Mammary epithelial cell (primary cell): ENCODE measurements around the gene INSYN2B.

Experiments used
- EZH2 ChIP-seq: IDR thresholded peaks from 2 replicates; pipeline ENCODE4 v1.6.1; 2012; ENCODE audit warnings: low read length, inconsistent platforms, borderline replicate concordance
- TF ChIP-seq, protein P1 (sequence below), 2 donors: IDR thresholded peaks in 1 of 2; conservative IDR thresholded peaks in 1 of 2; 2 replicates each; pipeline ENCODE4 v1.5.1; 2011 to 2012; ENCODE audit warnings: inconsistent platforms in 2 of 2, low read length in 2 of 2, mild to moderate bottlenecking in 2 of 2, control low read depth in 1 of 2, low read depth in 1 of 2; ENCODE audit not compliant: insufficient read depth in 1 of 2; ENCODE audit errors: extremely low read depth in 1 of 2

DNA sequence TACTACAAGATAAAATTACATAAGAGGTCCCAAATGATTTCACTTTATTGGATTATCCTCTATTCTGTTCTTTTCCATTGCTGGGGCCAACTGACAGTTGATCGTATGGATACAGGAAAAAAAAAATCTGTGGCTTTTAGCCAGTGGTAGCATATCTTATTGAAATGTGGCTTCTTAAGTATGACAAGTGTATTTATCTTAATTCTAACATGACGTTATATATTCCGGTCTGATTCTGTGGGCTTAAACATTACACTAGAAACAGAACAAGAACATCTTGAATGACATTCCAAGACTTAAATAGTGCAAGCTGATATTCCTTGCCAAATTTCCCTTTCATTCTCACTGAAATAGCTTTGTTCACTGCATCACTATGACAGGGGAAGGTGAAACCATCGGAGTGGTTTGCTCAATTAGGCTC, 117.9 kb downstream of the INSYN2B start:
- TF ChIP-seq, protein P1, sequence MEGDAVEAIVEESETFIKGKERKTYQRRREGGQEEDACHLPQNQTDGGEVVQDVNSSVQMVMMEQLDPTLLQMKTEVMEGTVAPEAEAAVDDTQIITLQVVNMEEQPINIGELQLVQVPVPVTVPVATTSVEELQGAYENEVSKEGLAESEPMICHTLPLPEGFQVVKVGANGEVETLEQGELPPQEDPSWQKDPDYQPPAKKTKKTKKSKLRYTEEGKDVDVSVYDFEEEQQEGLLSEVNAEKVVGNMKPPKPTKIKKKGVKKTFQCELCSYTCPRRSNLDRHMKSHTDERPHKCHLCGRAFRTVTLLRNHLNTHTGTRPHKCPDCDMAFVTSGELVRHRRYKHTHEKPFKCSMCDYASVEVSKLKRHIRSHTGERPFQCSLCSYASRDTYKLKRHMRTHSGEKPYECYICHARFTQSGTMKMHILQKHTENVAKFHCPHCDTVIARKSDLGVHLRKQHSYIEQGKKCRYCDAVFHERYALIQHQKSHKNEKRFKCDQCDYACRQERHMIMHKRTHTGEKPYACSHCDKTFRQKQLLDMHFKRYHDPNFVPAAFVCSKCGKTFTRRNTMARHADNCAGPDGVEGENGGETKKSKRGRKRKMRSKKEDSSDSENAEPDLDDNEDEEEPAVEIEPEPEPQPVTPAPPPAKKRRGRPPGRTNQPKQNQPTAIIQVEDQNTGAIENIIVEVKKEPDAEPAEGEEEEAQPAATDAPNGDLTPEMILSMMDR (conservative IDR thresholded peaks at IDR 0.05 in 1 of 2, IDR thresholded peaks at IDR 0.05 in 1 of 2; ENCODE audit: extremely low read depth in 1 of 2, insufficient read depth in 1 of 2, low read depth in 1 of 2, low read length in 2 of 2), result no peak
- TF ChIP-seq EZH2, result no peak
